GM19468 (cell line): ENCODE results near the gene MRGPRE.
"Not testable (repeated sequence)": the region's sequence is repeated elsewhere in the genome, so short reads cannot be mapped to it uniquely, and the experiment has no call there.

Experiments
- ATAC-seq: cut with Tn5 transposase; IDR thresholded peaks from one replicate; pipeline ENCODE4 v1.9.1; 2021; ENCODE audit warnings: mild to moderate bottlenecking, moderate library complexity, moderate number of reproducible peaks; ENCODE audit not compliant: unreplicated experiment; ENCODE audit errors: extremely low read depth

MRGPRE gene

GRCh38 chr11:3231851-3232744, at the start of gene MRGPRE:
Gene MRGPRE (minus strand): TSS chr11:3232417. CDS start chr11:3228799, 3,618 bp downstream.
- ATAC-seq: no peak

- ATAC-seq: not testable (repeated sequence)
Measured at GRCh38 chr11:3281146-3281545, 48.9 kb upstream of the MRGPRE start.

DNA sequence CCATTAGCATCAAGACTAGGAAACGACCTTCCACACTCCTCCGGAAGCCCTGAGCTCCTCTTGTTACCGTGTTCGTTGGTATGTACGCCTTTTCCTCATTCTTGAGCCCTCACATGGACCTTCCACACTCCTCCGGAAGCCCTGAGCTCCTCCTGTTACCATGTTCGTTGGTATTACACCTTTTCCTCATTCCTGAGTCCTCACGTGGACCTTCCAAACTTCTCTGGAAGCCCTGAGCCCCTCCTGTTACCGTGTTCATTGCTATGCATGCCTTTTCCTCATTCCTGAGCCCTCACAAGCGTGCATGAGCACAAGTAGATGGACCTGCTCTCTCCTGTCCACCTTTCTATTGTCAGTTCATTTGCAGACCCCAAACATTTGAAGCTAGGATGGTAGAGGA, 48.4 kb upstream of the MRGPRE start:
- not testable (repeated sequence) for ATAC-seq

DNA sequence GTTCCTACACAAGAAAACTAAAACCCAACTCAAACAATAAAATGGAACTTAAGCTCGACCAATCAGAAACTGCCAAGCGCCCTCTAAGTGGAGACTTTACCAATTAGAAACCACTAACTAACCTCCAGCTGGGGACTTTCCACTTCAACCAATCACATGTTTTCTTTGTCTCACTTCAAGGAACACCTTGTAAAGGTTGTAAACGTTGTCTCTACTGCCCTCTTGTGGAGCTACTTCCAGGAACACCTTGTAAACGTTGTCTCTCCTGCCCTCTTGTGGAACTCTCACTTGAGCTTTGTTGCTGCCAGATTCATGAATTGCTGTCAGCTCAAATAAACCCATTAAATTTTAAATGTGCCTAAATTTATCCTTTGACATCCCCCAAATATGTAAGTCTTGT, 46.7 kb upstream of the MRGPRE start:
- ATAC-seq: not testable (repeated sequence)

DNA sequence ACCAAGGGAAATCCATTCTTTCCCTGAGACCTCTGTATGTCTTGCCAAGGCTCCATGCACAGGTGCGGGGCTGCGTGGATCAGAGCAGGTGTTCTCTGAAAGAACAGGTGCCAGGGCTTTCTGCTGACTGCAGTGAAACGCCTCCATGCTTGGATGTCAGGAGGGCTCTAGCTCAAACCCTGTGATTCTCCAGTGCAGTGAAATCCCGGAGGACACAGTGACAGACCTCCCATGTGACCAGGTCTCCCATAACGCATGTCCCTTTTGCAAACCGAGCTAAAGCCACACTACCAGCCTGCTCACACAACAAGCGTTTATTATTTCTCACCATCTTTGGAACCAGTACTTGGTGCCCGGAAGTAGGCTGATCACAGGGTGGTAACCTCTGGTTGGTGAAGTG, 41.4 kb upstream of the MRGPRE start:
- not testable (repeated sequence) for ATAC-seq

- ATAC-seq: not testable (repeated sequence)
Measured at GRCh38 chr11:3262548-3262947, 30.3 kb upstream of the MRGPRE start.

DNA sequence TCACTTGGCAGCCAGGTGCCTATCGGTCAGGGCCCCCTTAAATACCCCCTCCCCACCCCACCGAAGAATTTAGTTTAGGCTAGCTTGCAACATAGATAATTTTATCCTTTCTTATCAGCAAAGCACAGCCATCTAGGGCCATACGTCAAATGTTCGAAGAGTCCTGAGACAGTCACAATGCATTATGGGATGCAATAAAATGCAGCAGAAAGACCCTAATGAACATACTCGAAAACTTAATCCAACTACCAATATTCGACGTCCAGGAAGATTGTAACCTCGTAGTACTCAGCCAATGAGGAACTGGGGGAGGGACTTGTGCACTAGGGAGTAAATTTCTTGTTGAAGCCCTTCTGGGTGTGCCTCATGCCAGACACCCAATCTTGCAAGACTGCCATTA, 29.6 kb upstream of the MRGPRE start:
- not testable (repeated sequence) for ATAC-seq

GRCh38 chr11:3257509-3257908, 25.3 kb upstream of the MRGPRE start:
- ATAC-seq: not testable (repeated sequence)

DNA sequence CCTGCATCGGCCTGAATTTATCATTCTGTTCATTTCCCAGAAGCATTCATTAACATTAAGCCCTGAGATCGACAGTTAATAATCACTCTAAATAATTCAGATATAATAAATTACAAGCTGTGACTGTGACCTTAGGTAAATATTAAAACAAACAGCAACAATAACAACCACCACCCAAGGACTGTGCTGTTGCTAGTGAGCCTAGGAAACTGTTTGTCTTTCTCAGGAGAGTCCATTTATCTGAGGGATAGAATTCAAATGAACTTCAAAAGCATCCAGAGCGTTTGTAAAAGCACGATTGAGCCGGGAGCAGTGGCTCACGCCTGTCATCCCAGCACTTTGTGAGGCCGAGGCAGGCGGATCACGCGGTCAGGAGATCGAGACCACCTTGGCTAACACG, 23.0 kb upstream of the MRGPRE start:
- not testable (repeated sequence) for ATAC-seq

DNA sequence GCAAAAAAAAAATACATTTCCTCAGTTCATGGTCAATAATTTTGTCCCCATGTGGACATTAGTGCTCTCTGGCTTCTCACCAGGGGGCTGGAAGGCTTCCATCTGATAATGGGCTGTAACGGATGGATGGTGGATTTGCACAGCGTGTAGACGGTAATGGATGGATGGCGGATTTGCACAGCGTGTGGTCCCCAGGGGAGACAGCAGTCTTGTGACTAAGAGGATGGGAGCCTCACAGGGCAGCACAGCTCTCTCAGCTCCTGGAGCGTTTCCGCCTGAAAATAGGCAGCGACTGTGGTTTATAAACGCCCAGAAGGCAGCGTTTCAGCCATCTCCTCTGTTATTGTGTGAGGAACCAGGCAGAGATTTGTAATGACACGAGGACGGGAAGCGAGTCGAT, 22.6 kb upstream of the MRGPRE start:
- ATAC-seq: not testable (repeated sequence)

- no peak for ATAC-seq
Measured at GRCh38 chr11:3245071-3245470, 12.9 kb upstream of the MRGPRE start.

DNA sequence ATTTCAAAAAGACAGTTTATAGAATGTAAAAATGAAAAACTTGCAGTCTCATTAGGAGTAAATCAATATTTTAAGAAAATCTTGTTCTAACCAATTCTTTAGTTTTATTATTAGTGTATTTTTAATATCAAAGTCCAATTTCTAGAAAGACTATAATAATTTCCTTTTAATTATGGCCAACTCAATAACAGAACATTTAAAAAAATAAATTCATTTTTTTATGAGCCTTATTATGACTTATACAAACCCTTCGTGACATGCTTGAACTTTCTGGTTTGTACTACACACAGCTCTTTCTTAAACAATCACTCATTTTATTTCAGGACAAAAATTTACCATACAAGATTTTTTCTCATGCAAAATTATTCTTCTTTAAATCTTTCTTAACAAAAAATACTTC, 11.7 kb upstream of the MRGPRE start:
- ATAC-seq: no peak

GRCh38 chr11:3237119-3237518, 4.9 kb upstream of the MRGPRE start:
- no peak for ATAC-seq

- ATAC-seq: no peak
Measured at GRCh38 chr11:3234846-3235245, 2.6 kb upstream of the MRGPRE start.

DNA sequence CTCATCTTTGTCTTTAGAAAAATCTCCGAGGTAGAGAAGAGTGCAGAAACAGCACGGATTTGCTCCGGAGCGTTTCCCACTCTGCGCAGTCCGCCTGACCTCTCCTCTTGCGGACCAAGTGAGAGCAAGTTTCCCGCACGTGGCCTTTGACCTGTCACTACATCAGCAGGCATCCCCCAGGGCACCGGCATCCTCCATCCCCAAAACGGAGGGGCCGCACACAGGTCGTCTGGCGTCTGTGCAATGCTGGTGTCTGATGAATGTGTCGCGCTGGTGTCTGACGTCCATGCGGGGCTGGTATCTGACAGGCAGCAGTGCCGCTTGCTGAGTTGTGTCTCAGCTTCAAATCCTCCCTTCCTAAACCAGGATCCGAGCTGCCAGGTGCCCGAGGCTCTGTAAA, 739 bp upstream of the MRGPRE start:
- ATAC-seq: no peak

- no peak for ATAC-seq
Measured at GRCh38 chr11:3231550-3231850, 717 bp downstream of the MRGPRE start.

GRCh38 chr11:3230636-3231549, 1.3 kb downstream of the MRGPRE start:
- no peak for ATAC-seq

- ATAC-seq: no peak
Measured at GRCh38 chr11:3229673-3230630, 2.3 kb downstream of the MRGPRE start.

- no peak for ATAC-seq
Measured at GRCh38 chr11:3228445-3228829, 3.8 kb downstream of the MRGPRE start.
